Measurements from ENCODE around the gene UBE3B. TPM values are rescaled to one million over a fixed set of nuclear protein-coding genes. Genes with fewer than 3 reads are reported as not detected.

Gene UBE3B
- total and polyA plus RNA-seq, 2 donors (not counting 1 experiment from before 2014, with no cell fraction given) = 27.2 to 49.7 TPM

GRCh38 chr12:109477963-109478315 is 505 bp downstream of the UBE3B start:
- no peak for DNase-seq (ENCODE audit: low read depth in 2 of 2)
- peak overlapping the region; percentile 99 for H3K9ac ChIP-seq (ENCODE audit: insufficient read depth, low read length)
- H3K27ac ChIP-seq (ENCODE audit: insufficient read depth, low read length) = peak overlapping the region; percentile 100
- H3K36me3 ChIP-seq (ENCODE audit: control insufficient read depth, insufficient read depth, low read length) = peaks cover 2% of the 10 kb centered on the region
- H4K20me1 ChIP-seq (ENCODE audit: control insufficient read depth, extremely low read depth, insufficient read depth, low read length) = no peaks in the 10 kb centered on the region
- TF ChIP-seq CTCF (conservative IDR thresholded peaks at IDR 0.05 in 1 of 2, IDR thresholded peaks at IDR 0.05 in 1 of 2; ENCODE audit: low read depth in 1 of 2, low read length in 2 of 2) (no peak), EZH2 (IDR thresholded peaks at IDR 0.05; ENCODE audit: low read length, missing control alignments) (no peak)
- H3K9me3 ChIP-seq (ENCODE audit: control insufficient read depth, insufficient read depth, low read depth, low read length) = no peaks in the 10 kb centered on the region
- H3K4me2 ChIP-seq (ENCODE audit: extremely low read depth, insufficient read depth, low read length) = peak overlapping the region; percentile 75
- H3K4me1 ChIP-seq (ENCODE audit: control insufficient read depth, extremely low read depth, insufficient read depth, low read length) = peaks cover 11% of the 10 kb centered on the region
- H3K4me3 ChIP-seq (replicated peaks in 1 of 4; ENCODE audit: control extremely low read depth in 1 of 4, insufficient read depth in 1 of 4, low read depth in 3 of 4, low read length in 4 of 4) = peak overlapping the region; percentile 80 to 90 (median 84)
- H3K27me3 ChIP-seq (ENCODE audit: control insufficient read depth, insufficient read depth, low read length) = no peaks in the 10 kb centered on the region
- peak overlapping the region; percentile 96 for H2AFZ ChIP-seq (ENCODE audit: low read length)
- H3K79me2 ChIP-seq (ENCODE audit: control insufficient read depth, insufficient read depth, low read length) = peaks cover 65% of the 10 kb centered on the region

GRCh38 chr12:109479761-109480160 is 2.3 kb downstream of the UBE3B start:
- TF ChIP-seq EZH2 (IDR thresholded peaks at IDR 0.05; ENCODE audit: low read length, missing control alignments) (no peak), CTCF (conservative IDR thresholded peaks at IDR 0.05 in 1 of 2, IDR thresholded peaks at IDR 0.05 in 1 of 2; ENCODE audit: low read depth in 1 of 2, low read length in 2 of 2) (no peak)
- no peak overlapping the region for H3K4me2 ChIP-seq (ENCODE audit: extremely low read depth, insufficient read depth, low read length)
- H3K79me2 ChIP-seq (ENCODE audit: control insufficient read depth, insufficient read depth, low read length) = peaks cover 47% of the 10 kb centered on the region
- no peak overlapping the region for H3K27ac ChIP-seq (ENCODE audit: insufficient read depth, low read length)
- DNase-seq (ENCODE audit: low read depth in 2 of 2) = no peak
- H3K36me3 ChIP-seq (ENCODE audit: control insufficient read depth, insufficient read depth, low read length) = peaks cover 2% of the 10 kb centered on the region
- H3K9me3 ChIP-seq (ENCODE audit: control insufficient read depth, insufficient read depth, low read depth, low read length) = no peaks in the 10 kb centered on the region
- no peaks in the 10 kb centered on the region for H4K20me1 ChIP-seq (ENCODE audit: control insufficient read depth, extremely low read depth, insufficient read depth, low read length)
- H3K4me3 ChIP-seq (replicated peaks in 1 of 4; ENCODE audit: control extremely low read depth in 1 of 4, insufficient read depth in 1 of 4, low read depth in 3 of 4, low read length in 4 of 4) = no peak overlapping the region
- no peaks in the 10 kb centered on the region for H3K27me3 ChIP-seq (ENCODE audit: control insufficient read depth, insufficient read depth, low read length)
- no peak overlapping the region for H2AFZ ChIP-seq (ENCODE audit: low read length)
- H3K4me1 ChIP-seq (ENCODE audit: control insufficient read depth, extremely low read depth, insufficient read depth, low read length) = peaks cover 5% of the 10 kb centered on the region
- no peak overlapping the region for H3K9ac ChIP-seq (ENCODE audit: insufficient read depth, low read length)

GRCh38 chr12:109480356-109480755 is 2.9 kb downstream of the UBE3B start:
- Histone ChIP-seq H3K79me2 (ENCODE audit: control insufficient read depth, insufficient read depth, low read length) (peaks cover 41% of the 10 kb centered on the region), H3K36me3 (ENCODE audit: control insufficient read depth, insufficient read depth, low read length) (peaks cover 7% of the 10 kb centered on the region)

More at GRCh38 chr12:109480356-109480755, 2.9 kb downstream of the UBE3B start:
- Histone ChIP-seq H3K9me3 (ENCODE audit: control insufficient read depth, insufficient read depth, low read depth, low read length) (no peaks in the 10 kb centered on the region), H3K4me1 (ENCODE audit: control insufficient read depth, extremely low read depth, insufficient read depth, low read length) (peaks cover 4% of the 10 kb centered on the region), H2AFZ (ENCODE audit: low read length) (no peak overlapping the region), H3K9ac (ENCODE audit: insufficient read depth, low read length) (no peak overlapping the region), H3K27me3 (ENCODE audit: control insufficient read depth, insufficient read depth, low read length) (no peaks in the 10 kb centered on the region), H4K20me1 (ENCODE audit: control insufficient read depth, extremely low read depth, insufficient read depth, low read length) (no peaks in the 10 kb centered on the region), H3K4me3 (replicated peaks in 1 of 4; ENCODE audit: control extremely low read depth in 1 of 4, insufficient read depth in 1 of 4, low read depth in 3 of 4, low read length in 4 of 4) (no peak overlapping the region), H3K27ac (ENCODE audit: insufficient read depth, low read length) (no peak overlapping the region), H3K4me2 (ENCODE audit: extremely low read depth, insufficient read depth, low read length) (no peak overlapping the region)
- no peak for DNase-seq (ENCODE audit: low read depth in 2 of 2)
- TF ChIP-seq CTCF (conservative IDR thresholded peaks at IDR 0.05 in 1 of 2, IDR thresholded peaks at IDR 0.05 in 1 of 2; ENCODE audit: low read depth in 1 of 2, low read length in 2 of 2) (no peak), EZH2 (IDR thresholded peaks at IDR 0.05; ENCODE audit: low read length, missing control alignments) (no peak)

Measured in fibroblast of lung (primary cell).